C4-2B (cell line): Measurements from ENCODE around the gene MEGF8.

Experiments used
- CTCF ChIP-seq: fragments of 450-650 bp; conservative IDR thresholded peaks from 2 replicates; pipeline ENCODE4 v1.5.1; 2017; ENCODE audit warnings: mild to moderate bottlenecking
- ZFX ChIP-seq: fragments of 450-650 bp; IDR thresholded peaks from 2 replicates; pipeline ENCODE4 v1.6.1; 2017

GRCh38 chr19:42355896-42356295 is 30.5 kb downstream of the MEGF8 start:
- no peak for TF ChIP-seq CTCF
- no peak for TF ChIP-seq ZFX
